GM18868 (cell line): ENCODE measurements around the gene RPP21.

Source experiments
- ATAC-seq: cut with Tn5 transposase; IDR thresholded peaks from one replicate; pipeline ENCODE4 v1.9.1; 2021; ENCODE audit warnings: mild to moderate bottlenecking, moderate library complexity; ENCODE audit not compliant: unreplicated experiment

Gene RPP21

DNA sequence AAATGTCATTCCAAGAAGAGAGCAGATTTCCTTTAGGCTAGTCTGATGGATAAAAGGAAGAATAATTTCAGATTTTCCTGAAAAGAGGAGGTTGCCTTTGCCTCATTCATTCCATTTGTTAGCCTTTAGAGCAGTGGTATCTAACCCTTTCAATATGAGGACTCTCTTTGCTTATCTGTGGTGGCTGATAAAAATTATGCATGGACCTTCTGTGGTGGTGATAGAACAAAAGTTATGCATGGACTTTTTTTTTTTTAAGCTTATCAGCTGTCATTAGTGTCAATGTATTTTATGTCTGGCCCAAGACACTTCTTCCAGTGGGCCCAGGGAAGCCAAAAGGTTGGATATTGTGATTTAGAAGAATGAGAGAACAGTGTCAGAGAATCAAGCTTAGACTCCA lies 16.6 kb upstream of the RPP21 start:
- ATAC-seq, result no peak

DNA sequence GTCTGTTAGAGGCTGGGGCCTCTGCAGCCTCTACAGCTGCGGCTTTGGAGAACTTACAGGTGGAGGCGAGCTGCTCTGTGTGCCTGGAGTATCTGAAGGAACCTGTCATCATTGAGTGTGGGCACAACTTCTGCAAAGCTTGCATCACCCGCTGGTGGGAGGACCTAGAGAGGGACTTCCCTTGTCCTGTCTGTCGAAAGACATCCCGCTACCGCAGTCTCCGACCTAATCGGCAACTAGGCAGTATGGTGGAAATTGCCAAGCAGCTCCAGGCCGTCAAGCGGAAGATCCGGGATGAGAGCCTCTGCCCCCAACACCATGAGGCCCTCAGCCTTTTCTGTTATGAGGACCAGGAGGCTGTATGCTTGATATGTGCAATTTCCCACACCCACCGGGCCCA lies 15.6 kb upstream of the RPP21 start:
- ATAC-seq, result no peak

DNA sequence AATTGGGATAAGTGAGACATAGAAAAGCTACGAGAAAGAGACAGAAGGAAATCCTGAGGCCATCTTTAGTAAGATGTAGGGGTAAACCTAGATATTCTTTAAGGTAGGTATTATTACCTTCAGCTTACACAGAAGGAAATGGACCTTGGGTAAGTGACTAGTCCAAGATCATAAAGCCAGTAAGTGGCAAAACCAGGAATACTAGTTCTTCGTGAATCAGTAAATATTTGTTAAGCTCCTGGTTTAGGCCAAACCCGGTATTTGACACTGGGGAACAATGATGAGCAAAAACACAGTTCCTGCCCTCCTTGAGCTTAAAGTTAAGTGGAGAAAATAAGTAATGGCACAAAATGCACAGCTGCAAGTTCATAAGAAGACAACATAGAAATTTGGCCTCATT lies 13.0 kb upstream of the RPP21 start:
- ATAC-seq, result no peak

DNA sequence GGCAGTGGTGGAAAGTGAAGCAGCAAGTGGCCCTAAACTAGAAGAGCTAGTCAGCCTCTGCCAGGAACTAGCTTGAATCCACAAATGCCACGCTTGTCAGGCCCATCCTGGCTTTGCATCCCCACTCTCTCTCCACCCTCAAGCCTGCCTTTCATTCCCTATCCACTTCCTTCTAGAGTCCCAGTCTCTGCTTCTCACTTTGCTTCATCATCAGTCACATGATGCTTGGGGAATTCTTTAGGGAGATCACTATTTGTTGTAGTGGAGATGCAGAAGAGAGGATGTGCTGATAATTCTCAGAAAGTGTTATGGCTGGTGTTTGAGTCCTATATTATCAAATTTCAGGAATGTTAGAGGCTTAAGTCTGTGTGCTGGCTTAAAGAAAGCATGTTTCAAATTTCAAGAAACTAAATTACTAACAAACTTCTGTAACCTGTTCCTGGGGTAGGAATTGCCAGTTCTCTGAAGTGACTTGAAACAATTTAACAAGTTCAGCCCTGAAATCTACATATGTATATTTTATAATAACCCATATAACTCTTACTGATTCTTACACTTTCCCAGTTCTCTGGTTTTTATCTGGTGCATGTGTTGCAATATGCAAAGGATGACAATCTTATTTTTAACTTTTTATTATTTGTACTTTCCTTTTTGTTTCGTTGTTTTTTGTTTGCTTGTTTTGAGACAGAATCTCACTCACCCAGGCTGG lies 10.7 kb upstream of the RPP21 start:
- no peak for ATAC-seq

DNA sequence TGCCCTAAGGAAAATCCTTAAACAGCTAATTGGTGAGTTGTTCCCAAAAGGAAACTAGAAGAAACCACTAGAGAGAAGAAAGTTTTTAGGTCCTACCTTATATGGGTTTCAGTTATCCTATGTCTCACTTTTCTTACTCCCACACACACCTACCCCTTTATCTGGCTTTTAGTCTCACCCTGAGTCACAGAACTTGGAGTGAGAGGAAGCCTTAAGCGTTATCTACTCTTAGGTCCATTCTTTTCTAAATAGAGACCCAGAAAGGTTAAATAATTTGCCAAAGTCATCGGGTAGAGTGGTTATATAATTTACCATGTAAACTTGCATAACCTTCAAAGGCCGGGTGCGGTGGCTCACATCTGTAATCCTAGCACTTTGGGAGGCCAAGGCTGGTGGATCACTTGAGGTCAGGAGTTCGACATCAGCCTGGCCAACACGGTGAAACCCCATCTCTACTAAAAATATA lies 4.3 kb upstream of the RPP21 start:
- ATAC-seq, result no peak

DNA sequence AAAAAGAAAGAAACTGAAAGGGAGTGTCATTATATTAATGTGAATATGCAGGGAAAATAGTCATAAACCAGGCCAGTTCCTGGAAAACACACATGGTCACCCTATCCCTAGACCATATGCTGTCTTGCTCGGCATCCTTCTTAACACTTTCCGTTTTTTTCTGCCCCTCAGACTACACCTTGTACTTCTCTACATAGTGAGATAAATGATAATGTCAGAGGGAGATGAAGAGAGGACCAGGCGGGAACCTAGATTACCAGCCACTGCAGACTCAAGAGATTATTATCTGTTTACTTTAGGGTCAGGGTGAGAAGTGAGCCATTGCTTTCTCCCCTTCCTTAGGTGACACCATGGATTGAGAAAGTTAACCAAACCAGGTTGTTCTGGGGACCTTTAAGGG lies 3.7 kb upstream of the RPP21 start:
- no peak for ATAC-seq

DNA sequence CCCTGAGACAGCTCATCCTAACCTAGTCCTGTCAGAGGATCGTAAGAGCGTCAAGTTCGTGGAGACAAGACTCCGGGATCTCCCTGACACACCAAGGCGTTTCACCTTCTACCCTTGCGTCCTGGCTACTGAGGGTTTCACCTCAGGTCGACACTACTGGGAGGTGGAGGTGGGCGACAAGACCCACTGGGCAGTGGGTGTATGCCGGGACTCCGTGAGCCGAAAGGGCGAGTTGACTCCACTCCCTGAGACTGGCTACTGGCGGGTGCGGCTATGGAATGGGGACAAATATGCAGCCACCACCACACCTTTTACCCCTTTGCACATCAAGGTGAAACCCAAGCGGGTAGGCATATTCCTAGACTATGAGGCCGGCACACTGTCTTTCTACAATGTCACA lies 3.2 kb upstream of the RPP21 start:
- no peak for ATAC-seq

DNA sequence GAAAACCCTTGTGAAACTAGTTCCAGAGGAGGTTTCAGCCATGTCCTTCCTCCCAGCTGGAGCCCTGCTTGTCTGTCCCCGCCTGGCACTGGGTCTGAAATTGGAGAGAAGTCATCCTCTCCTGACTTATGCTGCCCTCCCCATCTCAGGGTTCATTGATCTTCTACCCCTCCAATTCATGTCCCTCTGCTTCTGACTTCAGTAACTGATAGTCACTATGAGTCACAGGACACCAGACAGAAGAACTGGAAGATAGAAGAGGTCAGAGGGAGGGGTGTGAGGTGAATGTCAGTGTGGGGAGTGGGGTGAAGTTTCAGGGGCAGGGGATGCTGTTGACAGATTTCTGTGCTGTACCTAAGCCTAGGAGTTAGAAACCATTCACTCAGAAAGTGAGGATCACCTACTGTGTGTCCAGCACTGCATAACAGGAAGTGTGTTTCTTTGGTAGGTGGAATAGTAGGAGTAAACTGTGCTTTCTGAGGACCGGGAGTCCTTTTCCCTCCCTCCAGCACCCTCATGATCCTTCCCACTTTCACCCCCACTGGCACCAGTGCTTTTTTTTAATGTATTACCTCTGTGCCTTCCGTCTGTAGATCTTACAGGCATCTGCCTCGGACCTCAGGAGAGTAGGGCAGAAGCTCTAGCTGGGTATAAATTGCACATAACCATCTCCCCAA lies 627 bp upstream of the RPP21 start:
- ATAC-seq, result no peak

DNA sequence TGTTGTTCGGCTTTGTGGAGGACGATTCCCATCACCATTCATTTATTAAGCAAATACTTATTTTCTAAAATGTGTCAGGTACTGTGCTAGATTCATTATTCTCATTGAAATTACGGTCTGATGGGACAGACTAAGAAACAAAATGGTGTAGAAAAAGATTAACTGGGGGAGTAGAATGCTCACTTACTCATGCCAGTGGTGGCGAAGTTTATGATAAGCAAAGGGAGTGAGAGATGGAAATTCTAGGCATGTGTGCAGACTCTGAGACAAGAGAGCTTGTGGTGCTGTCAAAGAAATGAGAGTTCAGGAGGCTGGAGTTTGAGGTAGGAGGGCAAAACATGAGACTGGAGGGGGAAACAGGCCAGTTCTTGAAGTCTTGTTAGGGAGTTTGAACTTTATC lies 896 bp downstream of the RPP21 start:
- ATAC-seq, result no peak

DNA sequence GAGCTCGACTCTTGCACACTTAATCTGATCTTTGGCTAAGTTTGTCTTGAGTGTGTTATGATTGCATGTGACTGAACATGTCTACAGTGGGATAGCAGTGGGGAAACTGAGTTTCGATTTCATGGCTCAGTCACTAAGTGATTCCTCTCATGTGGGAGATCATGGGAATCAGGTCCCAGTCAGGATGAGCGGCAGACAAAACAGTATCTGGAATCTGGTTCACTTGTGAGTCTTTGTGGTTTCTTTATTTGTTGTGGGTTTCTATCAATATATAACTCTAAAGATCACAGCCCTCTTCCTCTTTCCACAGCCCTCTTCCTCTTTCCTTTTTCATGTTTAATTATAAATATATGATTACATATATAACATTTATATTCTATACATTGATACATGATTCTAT lies 4.0 kb downstream of the RPP21 start:
- ATAC-seq, result no peak

DNA sequence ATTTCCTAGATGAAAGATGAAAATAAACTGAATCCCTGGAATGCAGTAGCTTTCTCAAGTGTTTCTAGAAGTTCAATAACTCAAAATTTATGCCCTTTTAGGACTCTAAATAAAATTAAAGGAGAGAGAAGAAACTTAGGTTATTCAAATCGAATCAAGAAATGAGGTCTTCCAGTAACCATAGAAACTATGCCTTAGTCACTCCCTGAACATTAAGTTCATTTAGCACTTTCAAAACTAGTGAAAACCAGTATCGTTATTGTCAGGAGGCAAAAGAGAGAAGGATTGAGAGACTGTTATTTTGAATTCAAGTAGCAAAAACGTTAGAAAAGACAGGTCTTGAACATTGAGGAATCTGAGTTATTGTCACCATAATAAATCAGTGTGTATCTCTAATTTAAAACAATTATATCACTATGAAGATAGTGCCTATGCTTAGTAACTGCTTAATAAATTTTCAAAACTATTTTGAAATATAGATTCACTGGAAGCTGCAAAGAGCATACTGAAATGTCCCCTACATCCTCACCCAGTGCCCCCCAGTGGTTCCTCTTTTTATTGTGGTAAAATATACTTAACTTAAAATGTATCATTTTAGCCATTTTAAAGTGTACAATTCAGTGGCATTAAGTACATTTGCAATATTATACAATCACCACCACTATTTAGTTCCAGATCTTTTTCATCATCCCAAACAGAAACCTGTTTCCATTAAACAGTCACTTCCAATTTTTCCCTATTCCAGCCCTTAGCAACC lies 4.6 kb downstream of the RPP21 start:
- ATAC-seq, result no peak

DNA sequence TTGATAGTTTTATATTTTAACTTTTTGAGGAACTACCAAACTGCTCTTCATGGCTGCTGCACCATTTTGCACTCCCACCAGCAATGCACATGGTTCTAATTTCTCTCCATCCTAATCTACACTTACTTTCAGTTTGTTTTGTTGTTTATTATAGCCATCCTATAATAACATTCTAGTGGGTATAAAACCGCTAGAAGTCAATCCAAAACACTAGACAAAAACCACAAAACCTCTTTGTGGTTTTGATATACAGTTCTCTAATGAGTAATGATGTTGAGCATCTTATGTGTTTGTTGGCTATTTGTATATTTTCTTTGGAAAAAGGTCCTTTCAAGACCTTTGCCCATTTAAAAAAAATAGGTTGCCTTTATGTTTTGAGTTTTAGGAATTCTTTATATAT lies 5.6 kb downstream of the RPP21 start:
- no peak for ATAC-seq

DNA sequence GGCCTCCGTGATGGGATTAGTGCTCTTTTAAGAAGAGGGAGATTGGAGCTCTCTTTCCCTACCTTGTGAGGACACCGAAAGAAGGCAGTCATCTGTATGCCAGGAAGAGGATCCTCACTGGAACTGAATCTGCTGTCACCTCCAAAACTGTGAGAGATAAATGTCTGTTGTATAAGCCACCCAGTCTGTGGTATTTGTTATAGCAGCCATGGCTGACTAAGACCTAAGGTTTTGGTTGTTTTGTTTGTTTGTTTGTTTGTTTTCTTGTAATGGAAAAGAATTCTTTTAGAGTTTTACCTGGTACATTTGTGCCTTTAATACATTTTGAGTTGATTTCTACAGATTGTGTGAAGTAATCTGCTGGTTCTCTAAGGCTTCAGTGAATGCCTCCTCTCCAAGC lies 7.6 kb downstream of the RPP21 start:
- no peak for ATAC-seq

DNA sequence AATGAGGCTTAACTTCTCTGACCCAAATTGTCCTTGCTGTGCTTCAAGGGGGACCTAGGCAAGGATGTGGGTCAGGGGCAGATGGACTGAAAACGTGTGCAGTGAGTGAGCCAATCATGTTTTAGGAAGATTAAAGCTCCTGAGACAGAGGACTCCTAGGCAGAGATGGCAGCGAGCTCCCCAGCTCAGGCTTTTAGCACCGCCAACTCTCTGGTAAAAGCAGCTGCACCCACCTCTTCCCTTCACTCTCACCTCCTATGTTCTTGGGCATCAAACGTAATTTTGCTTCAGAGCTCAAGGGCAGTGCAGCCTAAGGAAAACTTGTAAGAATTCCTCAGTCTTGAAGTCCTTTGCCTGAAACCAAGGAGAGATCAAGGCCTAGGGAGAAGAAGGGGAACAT lies 10.3 kb downstream of the RPP21 start:
- ATAC-seq, result no peak

DNA sequence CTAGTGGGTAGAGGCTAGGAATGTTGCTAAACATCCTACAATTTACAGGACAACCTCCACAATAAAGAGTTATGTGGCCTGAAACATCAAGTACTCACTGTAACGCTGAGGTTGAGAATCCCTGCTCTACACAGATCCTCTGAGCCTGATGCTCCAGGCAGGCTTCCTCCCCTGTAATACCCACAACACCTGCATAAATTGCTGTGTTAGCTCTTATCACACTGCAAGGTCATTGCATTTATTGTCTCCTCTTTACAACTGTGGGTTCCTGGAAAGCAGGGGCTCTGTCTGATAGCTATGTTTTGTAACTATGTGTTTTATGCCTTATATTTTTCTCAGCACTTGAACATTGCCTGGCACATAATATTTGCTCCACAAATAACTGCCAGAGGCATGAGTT lies 11.6 kb downstream of the RPP21 start:
- ATAC-seq, result no peak

DNA sequence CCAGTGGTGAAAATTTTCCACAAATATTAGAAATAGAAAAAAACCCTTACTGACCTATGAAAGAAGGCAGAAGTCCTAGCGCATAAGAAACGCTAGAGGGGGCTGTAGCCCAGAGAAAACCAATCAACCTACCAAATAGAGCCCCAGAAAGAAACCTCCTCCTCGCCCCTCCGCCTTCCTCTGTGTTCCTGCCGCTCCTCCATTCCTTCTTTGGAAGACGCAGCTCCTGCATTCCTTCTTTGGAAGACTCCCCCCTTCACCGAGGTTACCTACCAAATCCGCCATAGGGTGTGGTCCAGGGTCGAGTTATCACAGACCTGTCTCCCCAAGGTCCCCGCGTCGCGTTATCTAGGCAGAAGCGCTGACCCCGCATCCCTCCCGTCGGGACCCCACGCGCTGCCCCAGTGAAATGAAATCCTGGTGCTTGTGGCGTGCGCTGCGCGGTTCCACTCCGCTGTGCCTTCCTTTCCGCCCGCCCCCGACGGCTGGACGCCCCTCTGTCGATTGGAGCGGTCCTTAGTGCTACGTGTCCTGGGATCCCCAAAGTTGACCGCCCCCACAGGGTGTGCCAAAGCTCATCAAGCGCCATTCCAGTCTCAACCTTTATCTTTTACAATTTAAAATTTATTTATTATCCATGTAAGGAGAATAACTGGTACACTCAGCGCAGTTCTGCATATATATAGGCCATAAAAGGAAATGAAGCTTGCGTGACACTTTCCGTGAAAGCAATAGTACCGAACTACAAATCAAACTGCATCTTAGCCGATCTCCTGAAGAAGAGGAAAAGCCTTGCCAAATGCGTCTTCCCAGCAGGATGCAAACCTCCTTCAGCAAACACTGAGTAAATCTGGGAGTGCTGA lies 13.0 kb downstream of the RPP21 start:
- ATAC-seq, result no peak

DNA sequence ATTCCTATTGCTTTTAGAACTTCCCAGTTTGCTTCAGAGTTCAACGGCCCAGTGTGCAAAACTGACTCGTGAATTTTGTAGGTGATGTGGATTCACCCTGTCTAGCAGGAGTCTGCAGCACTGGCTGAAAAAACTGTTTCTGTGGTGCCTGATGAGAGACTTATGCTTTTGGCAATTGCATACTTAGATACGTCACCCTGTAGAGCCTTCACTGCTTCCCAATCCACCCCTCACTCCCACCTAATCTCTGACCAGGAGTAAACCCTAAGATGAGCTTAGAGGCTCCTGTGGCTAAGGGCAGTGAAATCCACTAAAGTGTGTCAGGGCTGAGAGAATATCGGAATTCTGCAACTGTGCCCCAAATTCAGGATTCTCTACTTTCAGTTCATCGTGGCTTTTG lies 14.3 kb downstream of the RPP21 start:
- no peak for ATAC-seq

DNA sequence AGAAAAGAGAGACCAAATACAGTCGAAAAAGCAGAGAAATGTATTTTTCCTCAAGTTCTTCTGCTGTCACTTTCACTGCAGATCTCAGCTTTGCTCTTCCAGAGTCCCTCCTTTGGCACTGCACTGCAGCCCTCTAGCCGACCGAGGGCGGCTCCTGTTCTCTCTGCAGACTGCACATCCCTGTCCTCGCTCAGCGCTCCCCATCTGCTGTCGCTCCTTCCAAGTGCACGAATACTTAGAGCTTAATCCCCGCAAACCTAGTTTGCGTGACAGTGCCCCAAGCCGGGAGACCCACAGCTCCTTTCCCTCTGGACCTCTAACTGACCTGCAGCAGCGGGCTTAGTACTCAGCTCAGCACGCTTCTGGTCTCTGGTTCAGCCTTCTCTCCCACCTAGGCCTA lies 15.2 kb downstream of the RPP21 start:
- no peak for ATAC-seq

DNA sequence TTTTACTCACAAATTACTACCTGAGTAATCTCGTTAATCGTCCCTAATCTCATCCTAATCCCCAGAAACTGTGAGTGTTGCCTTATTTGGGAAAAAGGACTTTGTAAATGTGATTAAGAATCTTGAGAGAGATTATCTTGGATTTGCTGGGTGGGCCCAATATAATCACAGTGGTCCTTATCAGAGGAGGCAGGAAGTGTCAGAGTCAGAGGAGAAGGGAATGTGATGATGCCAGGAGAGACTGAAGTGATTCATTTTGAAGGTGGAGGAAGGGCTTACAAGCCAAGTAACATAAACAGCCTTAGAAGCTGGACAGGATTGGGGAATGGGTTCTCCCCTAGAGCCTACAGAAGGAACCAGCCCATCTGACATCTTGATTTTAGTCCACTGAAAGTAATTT lies 16.7 kb downstream of the RPP21 start:
- no peak for ATAC-seq

DNA sequence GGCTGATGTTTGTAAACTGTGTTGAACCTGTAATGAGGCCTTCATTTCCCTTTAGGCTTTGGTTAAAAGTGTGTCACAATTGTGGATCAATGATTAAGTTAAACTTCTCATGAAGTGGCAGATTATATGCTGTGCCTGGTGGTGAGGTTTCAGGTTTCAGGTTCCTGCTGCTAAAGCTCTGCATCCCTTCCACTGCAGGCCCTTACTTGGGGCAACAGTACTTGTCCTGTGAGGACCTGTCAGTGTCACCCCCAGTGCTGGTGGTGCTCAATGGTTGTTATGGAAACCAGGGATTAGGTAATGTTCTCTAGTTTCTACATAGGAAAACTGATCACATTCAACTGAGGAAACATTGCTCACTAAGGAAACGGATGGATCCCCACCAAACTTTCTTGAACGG lies 18.5 kb downstream of the RPP21 start:
- ATAC-seq, result no peak

DNA sequence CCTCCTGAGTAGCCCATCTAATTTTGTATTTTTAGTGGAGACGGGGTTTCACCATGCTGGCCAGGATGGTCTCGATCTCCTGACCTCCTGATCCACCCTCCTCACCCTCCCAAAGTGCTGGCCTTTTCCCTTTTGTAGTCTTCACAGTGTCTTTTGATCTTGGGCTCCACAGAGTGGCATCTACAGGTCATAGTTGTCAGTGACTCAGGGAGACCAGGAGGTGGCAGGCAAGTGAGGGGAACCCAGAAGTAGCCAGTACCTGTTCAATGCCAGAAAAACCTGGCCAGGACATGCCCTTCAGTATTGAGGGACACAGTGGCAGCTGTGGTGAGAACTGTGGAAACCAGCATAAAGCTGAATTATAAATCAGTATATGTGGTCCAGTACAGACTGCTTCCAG lies 19.6 kb downstream of the RPP21 start:
- no peak for ATAC-seq
